Measurements from ENCODE around the gene MIOX. TPM values are rescaled to one million over a fixed set of nuclear protein-coding genes. Genes with fewer than 3 reads are reported as not detected.

Gene MIOX
- total and polyA plus RNA-seq, 10 of the 15 experiments (the other 5 are each of a cell fraction or from before 2014, with no cell fraction given): 0.10 to 0.31 TPM; not detected in 8

DNA sequence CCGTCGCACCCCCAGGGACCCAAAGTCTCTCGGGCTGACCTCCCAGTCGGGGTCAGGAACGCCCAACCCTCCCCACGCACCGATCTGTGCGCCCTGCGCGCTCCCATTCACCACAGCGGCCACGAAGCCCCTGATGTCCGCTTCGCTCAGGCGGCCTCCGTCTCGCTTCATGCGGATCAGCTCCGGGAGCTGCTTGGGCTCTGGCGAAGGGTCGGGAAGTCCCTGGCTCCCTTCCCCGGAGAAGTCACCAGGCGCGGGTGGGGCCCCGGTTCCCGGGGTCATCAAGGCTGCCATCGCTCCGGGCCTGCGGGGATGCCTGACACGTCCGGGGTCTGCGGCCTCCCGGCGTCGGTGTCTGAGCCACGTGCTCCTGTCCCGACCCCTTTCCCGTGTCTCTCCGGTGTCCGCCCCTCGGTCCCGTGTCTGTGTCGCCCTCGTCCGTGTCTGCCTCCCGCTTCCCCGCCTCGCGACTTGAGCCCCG, 42.8 kb downstream of the MIOX start (continued):
- TF ChIP-seq, protein P1, sequence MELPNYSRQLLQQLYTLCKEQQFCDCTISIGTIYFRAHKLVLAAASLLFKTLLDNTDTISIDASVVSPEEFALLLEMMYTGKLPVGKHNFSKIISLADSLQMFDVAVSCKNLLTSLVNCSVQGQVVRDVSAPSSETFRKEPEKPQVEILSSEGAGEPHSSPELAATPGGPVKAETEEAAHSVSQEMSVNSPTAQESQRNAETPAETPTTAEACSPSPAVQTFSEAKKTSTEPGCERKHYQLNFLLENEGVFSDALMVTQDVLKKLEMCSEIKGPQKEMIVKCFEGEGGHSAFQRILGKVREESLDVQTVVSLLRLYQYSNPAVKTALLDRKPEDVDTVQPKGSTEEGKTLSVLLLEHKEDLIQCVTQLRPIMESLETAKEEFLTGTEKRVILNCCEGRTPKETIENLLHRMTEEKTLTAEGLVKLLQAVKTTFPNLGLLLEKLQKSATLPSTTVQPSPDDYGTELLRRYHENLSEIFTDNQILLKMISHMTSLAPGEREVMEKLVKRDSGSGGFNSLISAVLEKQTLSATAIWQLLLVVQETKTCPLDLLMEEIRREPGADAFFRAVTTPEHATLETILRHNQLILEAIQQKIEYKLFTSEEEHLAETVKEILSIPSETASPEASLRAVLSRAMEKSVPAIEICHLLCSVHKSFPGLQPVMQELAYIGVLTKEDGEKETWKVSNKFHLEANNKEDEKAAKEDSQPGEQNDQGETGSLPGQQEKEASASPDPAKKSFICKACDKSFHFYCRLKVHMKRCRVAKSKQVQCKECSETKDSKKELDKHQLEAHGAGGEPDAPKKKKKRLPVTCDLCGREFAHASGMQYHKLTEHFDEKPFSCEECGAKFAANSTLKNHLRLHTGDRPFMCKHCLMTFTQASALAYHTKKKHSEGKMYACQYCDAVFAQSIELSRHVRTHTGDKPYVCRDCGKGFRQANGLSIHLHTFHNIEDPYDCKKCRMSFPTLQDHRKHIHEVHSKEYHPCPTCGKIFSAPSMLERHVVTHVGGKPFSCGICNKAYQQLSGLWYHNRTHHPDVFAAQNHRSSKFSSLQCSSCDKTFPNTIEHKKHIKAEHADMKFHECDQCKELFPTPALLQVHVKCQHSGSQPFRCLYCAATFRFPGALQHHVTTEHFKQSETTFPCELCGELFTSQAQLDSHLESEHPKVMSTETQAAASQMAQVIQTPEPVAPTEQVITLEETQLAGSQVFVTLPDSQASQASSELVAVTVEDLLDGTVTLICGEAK (IDR thresholded peaks at IDR 0.05; ENCODE audit: borderline replicate concordance): 0 out of 2 replicates have a peak, but pooled peaks have one; percentile 23
- no peak for TF ChIP-seq HDAC6 (IDR thresholded peaks at IDR 0.05; ENCODE audit: unreplicated experiment)
- TF ChIP-seq LARP7 (IDR thresholded peaks at IDR 0.05): no peak
- TF ChIP-seq SUPT20H (IDR thresholded peaks at IDR 0.05; ENCODE audit: borderline replicate concordance, control insufficient read depth, low read depth, low read length): no peak
- no peak for TF ChIP-seq DPF2 (IDR thresholded peaks at IDR 0.05)
- TF ChIP-seq, protein P2, sequence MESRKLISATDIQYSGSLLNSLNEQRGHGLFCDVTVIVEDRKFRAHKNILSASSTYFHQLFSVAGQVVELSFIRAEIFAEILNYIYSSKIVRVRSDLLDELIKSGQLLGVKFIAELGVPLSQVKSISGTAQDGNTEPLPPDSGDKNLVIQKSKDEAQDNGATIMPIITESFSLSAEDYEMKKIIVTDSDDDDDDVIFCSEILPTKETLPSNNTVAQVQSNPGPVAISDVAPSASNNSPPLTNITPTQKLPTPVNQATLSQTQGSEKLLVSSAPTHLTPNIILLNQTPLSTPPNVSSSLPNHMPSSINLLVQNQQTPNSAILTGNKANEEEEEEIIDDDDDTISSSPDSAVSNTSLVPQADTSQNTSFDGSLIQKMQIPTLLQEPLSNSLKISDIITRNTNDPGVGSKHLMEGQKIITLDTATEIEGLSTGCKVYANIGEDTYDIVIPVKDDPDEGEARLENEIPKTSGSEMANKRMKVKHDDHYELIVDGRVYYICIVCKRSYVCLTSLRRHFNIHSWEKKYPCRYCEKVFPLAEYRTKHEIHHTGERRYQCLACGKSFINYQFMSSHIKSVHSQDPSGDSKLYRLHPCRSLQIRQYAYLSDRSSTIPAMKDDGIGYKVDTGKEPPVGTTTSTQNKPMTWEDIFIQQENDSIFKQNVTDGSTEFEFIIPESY (IDR thresholded peaks at IDR 0.05): no peak
- TF ChIP-seq BCL11A (IDR thresholded peaks at IDR 0.05; ENCODE audit: low read depth, low read length): no peak
- no peak for TF ChIP-seq GATAD2B (conservative IDR thresholded peaks at IDR 0.05; ENCODE audit: low read depth)
- TF ChIP-seq EED (IDR thresholded peaks at IDR 0.05; ENCODE audit: low read depth): no peak
- TF ChIP-seq BACH1 (IDR thresholded peaks at IDR 0.05; ENCODE audit: borderline replicate concordance): no peak
- TF ChIP-seq SP1 (IDR thresholded peaks at IDR 0.05; ENCODE audit: low read depth, low read length): no peak
- peak; percentile 76 for TF ChIP-seq POLR2AphosphoS2 (IDR thresholded peaks at IDR 0.05; ENCODE audit: low read depth, low read length)
- TF ChIP-seq NBN (IDR thresholded peaks at IDR 0.05): 0 out of 2 replicates have a peak, but pooled peaks have one; percentile 28
- no peak for TF ChIP-seq EP300 (IDR thresholded peaks at IDR 0.05; ENCODE audit: borderline replicate concordance in 1 of 2, control insufficient read depth in 1 of 2, low read depth in 2 of 2, low read length in 2 of 2)
- TF ChIP-seq NFXL1 (IDR thresholded peaks at IDR 0.05; ENCODE audit: borderline replicate concordance): no peak
- no peak for TF ChIP-seq SMARCA5 (IDR thresholded peaks at IDR 0.05)
- no peak for TF ChIP-seq SRF (IDR thresholded peaks at IDR 0.05; ENCODE audit: low read depth in 2 of 2, low read length in 2 of 2)
- TF ChIP-seq MEF2A (IDR thresholded peaks at IDR 0.05; ENCODE audit: insufficient read depth, low read depth, low read length): no peak
- TF ChIP-seq RCOR1 (conservative IDR thresholded peaks at IDR 0.05; ENCODE audit: low read depth, low read length): 0 out of 2 replicates have a peak, but pooled peaks have one; percentile 6
- peak; percentile 7; the same call in 1 of the 2 replicates for TF ChIP-seq POLR2AphosphoS5 (IDR thresholded peaks at IDR 0.05; ENCODE audit: low read length)
- no peak for TF ChIP-seq MTA3 (IDR thresholded peaks at IDR 0.05; ENCODE audit: borderline replicate concordance, low read length)
- 0 out of 3 replicates have a peak, but pooled peaks have one; percentile 5 for TF ChIP-seq POU2F2 (IDR thresholded peaks at IDR 0.05; ENCODE audit: borderline replicate concordance, low read depth, low read length)
- 0 out of 2 replicates have a peak, but pooled peaks have one; percentile 16 for TF ChIP-seq MTA2 (IDR thresholded peaks at IDR 0.05; ENCODE audit: low read depth)
- TF ChIP-seq, protein P3, sequence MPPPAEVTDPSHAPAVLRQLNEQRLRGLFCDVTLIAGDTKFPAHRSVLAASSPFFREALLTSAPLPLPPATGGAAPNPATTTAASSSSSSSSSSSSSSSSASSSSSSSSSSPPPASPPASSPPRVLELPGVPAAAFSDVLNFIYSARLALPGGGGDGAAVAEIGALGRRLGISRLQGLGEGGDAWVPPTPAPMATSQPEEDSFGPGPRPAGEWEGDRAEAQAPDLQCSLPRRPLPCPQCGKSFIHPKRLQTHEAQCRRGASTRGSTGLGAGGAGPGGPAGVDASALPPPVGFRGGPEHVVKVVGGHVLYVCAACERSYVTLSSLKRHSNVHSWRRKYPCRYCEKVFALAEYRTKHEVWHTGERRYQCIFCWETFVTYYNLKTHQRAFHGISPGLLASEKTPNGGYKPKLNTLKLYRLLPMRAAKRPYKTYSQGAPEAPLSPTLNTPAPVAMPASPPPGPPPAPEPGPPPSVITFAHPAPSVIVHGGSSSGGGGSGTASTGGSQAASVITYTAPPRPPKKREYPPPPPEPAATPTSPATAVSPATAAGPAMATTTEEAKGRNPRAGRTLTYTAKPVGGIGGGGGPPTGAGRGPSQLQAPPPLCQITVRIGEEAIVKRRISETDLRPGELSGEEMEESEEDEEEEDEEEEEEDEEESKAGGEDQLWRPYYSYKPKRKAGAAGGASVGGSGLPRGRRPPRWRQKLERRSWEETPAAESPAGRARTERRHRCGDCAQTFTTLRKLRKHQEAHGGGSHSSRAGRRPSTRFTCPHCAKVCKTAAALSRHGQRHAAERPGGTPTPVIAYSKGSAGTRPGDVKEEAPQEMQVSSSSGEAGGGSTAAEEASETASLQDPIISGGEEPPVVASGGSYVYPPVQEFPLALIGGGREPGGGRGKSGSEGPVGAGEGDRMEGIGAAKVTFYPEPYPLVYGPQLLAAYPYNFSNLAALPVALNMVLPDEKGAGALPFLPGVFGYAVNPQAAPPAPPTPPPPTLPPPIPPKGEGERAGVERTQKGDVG (CRISPR knock-in tag; IDR thresholded peaks at IDR 0.05): no peak
